Measurements from ENCODE around the gene CNTN1.

GRCh38 chr12:40937891-40938290 is 245.7 kb downstream of the CNTN1 start:
- TF ChIP-seq POLR2AphosphoS5 (IDR thresholded peaks at IDR 0.05; ENCODE audit: low read depth, low read length) (no peak), TAF1 (IDR thresholded peaks at IDR 0.05; ENCODE audit: low read depth, low read length) (no peak), POLR2A (IDR thresholded peaks at IDR 0.05; ENCODE audit: low read depth, low read length) (no peak), POU2F2 (IDR thresholded peaks at IDR 0.05; ENCODE audit: low read depth, low read length) (no peak), SPI1 (IDR thresholded peaks at IDR 0.05; ENCODE audit: low read depth, low read length) (no peak), PAX5 (IDR thresholded peaks at IDR 0.05; ENCODE audit: insufficient read depth, low read length, severe bottlenecking) (no peak)

Measured in GM12891 (cell line).